Endodermal cell (in vitro differentiated cells): ENCODE measurements around the gene CSNK1A1L. TPM values are rescaled to one million over a fixed set of nuclear protein-coding genes. Genes with fewer than 3 reads are reported as not detected.
A peak's percentile ranks its signal among the peaks of the same experiment; 100 is the strongest.

ENCODE experiments used
- DNase-seq: peaks from one replicate; pipeline ENCODE4 v3.0.0-alpha.2; 2017
- H3K27ac ChIP-seq: 2 replicates; pipeline ENCODE4 v1.5.1; 2013; ENCODE audit warnings: mild to moderate bottlenecking, low read depth, low read length, moderate library complexity
- H3K27me3 ChIP-seq: 2 replicates; pipeline ENCODE4 v1.6.1; 2013; ENCODE audit warnings: mild to moderate bottlenecking, low read length, moderate library complexity; ENCODE audit not compliant: insufficient read depth, control insufficient read depth, poor library complexity, severe bottlenecking
- H3K36me3 ChIP-seq: 2 replicates; pipeline ENCODE4 v1.7.0; 2013; ENCODE audit warnings: mild to moderate bottlenecking, low read length, moderate library complexity; ENCODE audit not compliant: control insufficient read depth, insufficient read depth
- H3K4me1 ChIP-seq: one replicate; pipeline ENCODE4 v1.7.0; 2013; ENCODE audit warnings: low read length; ENCODE audit not compliant: control insufficient read depth, insufficient read depth
- H3K4me3 ChIP-seq: 2 replicates; pipeline ENCODE4 v1.5.1; 2013; ENCODE audit warnings: mild to moderate bottlenecking, low read length, moderate library complexity
- H3K9ac ChIP-seq: 2 replicates; pipeline ENCODE4 v1.6.1; 2013; ENCODE audit warnings: mild to moderate bottlenecking, low read length, moderate library complexity; ENCODE audit not compliant: poor library complexity, severe bottlenecking; ENCODE audit errors: extremely low read depth
- H3K9me3 ChIP-seq: 2 replicates; pipeline ENCODE4 v1.6.1; 2013; ENCODE audit warnings: mild to moderate bottlenecking, low read length, moderate library complexity; ENCODE audit not compliant: control insufficient read depth
- H3K27ac Mint-ChIP-seq: 2 replicates; pipeline ENCODE4 v1.8.0; 2020; ENCODE audit warnings: mixed read lengths
- H3K27me3 Mint-ChIP-seq: 2 replicates; pipeline ENCODE4 v1.8.0; 2021; ENCODE audit warnings: mild to moderate bottlenecking, mixed read lengths; ENCODE audit not compliant: insufficient read depth
- H3K36me3 Mint-ChIP-seq: 2 replicates; pipeline ENCODE4 v1.8.0; 2020; ENCODE audit warnings: low read depth, mixed read lengths
- H3K4me1 Mint-ChIP-seq: 2 replicates; pipeline ENCODE4 v1.8.0; 2020; ENCODE audit warnings: mixed read lengths
- H3K4me3 Mint-ChIP-seq: 2 replicates; pipeline ENCODE4 v1.8.0; 2020; ENCODE audit warnings: mild to moderate bottlenecking, moderate library complexity, mixed read lengths
- H3K9me3 Mint-ChIP-seq: 2 replicates; pipeline ENCODE4 v1.8.0; 2020; ENCODE audit warnings: mild to moderate bottlenecking, mixed read lengths
- CTCF ChIP-seq: fragments of 200-600 bp; sonication (generic); conservative IDR thresholded peaks from 2 replicates; pipeline ENCODE4 v1.5.0; 2021; ENCODE audit warnings: antibody characterized with exemption, mild to moderate bottlenecking
- WGBS, 2 experiments: methylation state at CpG; one replicate each; pipeline versions ENCODE4 v1.1.5 to v1.1.7; 2013; ENCODE audit warnings: missing lambda C conversion rate in 2 of 2, mixed read lengths in 1 of 2; ENCODE audit not compliant: insufficient coverage in 1 of 2, insufficient read length in 1 of 2; 5-methylcytosine and 5-hydroxymethylcytosine counted together
- total RNA-seq, 2 donors: library from RNA; stranded (reverse); fragmentation: NEBNext Ultra II Directional in 1 of 2; extraction: Animal tissue kit (Norgen Biotek cat#: 25700) in 1 of 2; gene quantifications; 2 replicates in 1 of 2; 3 replicates in 1 of 2; pipeline ENCODE4 v1.2.1, GENCODE V29; 2021

The CSNK1A1L gene
- total RNA-seq, 2 donors from 2014 or later, result not detected

GRCh38 chr13:37069597-37070103 lies 35.8 kb downstream of the CSNK1A1L start:
- H3K36me3 Mint-ChIP-seq, result no peaks in the 10 kb centered on the region
- Histone ChIP-seq H3K36me3 (no peaks in the 10 kb centered on the region), H3K9me3 (no peaks in the 10 kb centered on the region), H3K4me3 (no peak overlapping the region), H3K9ac (no peak overlapping the region), H3K27ac (no peak overlapping the region), H3K4me1 (no peaks in the 10 kb centered on the region), H3K27me3 (no peaks in the 10 kb centered on the region)
- H3K4me1 Mint-ChIP-seq, result peaks cover 7% of the 10 kb centered on the region
- no peak for DNase-seq
- H3K27me3 Mint-ChIP-seq, result no peaks in the 10 kb centered on the region
- TF ChIP-seq CTCF, result no peak
- no peak overlapping the region for H3K4me3 Mint-ChIP-seq
- H3K9me3 Mint-ChIP-seq, result no peaks in the 10 kb centered on the region
- 94 to 96% methylated on average over 9 to 22 of the region's 22 CpGs for WGBS, 2 experiments
- H3K27ac Mint-ChIP-seq, result no peak overlapping the region

DNA sequence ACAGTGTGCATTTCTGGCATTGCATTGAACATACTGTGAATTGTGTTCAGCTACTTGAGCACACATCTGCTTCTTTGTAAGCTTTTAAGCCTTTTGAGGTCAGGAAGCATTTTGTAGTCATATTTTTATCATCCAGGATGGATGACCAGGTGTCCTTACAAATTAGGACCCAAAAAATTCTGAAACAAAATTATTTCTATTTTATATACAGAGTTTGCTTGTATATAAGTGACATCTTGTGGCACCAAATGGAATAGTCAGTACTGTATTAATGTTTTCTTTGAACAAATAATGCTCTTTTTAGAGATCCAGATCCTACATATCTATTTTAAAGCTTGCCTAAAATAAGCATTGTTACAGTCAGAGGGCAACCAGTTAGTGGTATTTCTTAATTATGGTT lies 36.5 kb downstream of the CSNK1A1L start:
- no peaks in the 10 kb centered on the region for H3K27me3 Mint-ChIP-seq
- H3K27ac Mint-ChIP-seq, result no peak overlapping the region
- no peak overlapping the region for H3K27ac ChIP-seq
- H3K9ac ChIP-seq, result no peak overlapping the region
- no peaks in the 10 kb centered on the region for H3K9me3 ChIP-seq
- no peaks in the 10 kb centered on the region for H3K36me3 Mint-ChIP-seq
- no peak for DNase-seq
- TF ChIP-seq CTCF, result peak; percentile 39
- H3K4me1 Mint-ChIP-seq, result peaks cover 7% of the 10 kb centered on the region
- H3K9me3 Mint-ChIP-seq, result no peaks in the 10 kb centered on the region
- no peak overlapping the region for H3K4me3 ChIP-seq
- no peak overlapping the region for H3K4me3 Mint-ChIP-seq
- no peaks in the 10 kb centered on the region for H3K27me3 ChIP-seq
- H3K36me3 ChIP-seq, result no peaks in the 10 kb centered on the region
- no peaks in the 10 kb centered on the region for H3K4me1 ChIP-seq

- H3K27me3 ChIP-seq, result no peaks in the 10 kb centered on the region
- Mint-ChIP-seq H3K36me3 (no peaks in the 10 kb centered on the region), H3K4me3 (no peak overlapping the region), H3K9me3 (no peaks in the 10 kb centered on the region), H3K27me3 (peaks cover under 1% of the 10 kb centered on the region), H3K27ac (no peak overlapping the region), H3K4me1 (peaks cover 3% of the 10 kb centered on the region)
- no peaks in the 10 kb centered on the region for H3K36me3 ChIP-seq
- H3K4me3 ChIP-seq, result no peak overlapping the region
- DNase-seq, result no peak
- no peak for TF ChIP-seq CTCF
- no peaks in the 10 kb centered on the region for H3K4me1 ChIP-seq
- no peak overlapping the region for H3K27ac ChIP-seq
- 80 to 88% methylated on average over 1 to 2 of the region's 2 CpGs for WGBS, 2 experiments
- H3K9ac ChIP-seq, result no peak overlapping the region
- no peaks in the 10 kb centered on the region for H3K9me3 ChIP-seq
These were observed 37.6 kb downstream of the CSNK1A1L start for GRCh38 chr13:37067874-37068273.
